C4-2B (cell line): ENCODE measurements around the gene XBP1.

Experiments
- CTCF ChIP-seq: fragments of 450-650 bp; conservative IDR thresholded peaks from 2 replicates; pipeline ENCODE4 v1.5.1; 2017; ENCODE audit warnings: mild to moderate bottlenecking
- ZFX ChIP-seq: fragments of 450-650 bp; IDR thresholded peaks from 2 replicates; pipeline ENCODE4 v1.6.1; 2017

GRCh38 chr22:28771195-28771791 lies 29.1 kb downstream of the XBP1 start:
- TF ChIP-seq CTCF (no peak), ZFX (no peak)
